Measurements from ENCODE around the gene ATXN2.

ATXN2 gene

GRCh38 chr12:111580119-111580425 is 19.0 kb downstream of the ATXN2 start:
- TF ChIP-seq TAF1 (IDR thresholded peaks at IDR 0.05; ENCODE audit: low read depth) (no peak), EGR1 (IDR thresholded peaks at IDR 0.05) (no peak), ZBTB7A (IDR thresholded peaks at IDR 0.05; ENCODE audit: low read depth) (no peak), TCF12 (IDR thresholded peaks at IDR 0.05; ENCODE audit: low read depth) (no peak), RAD21 (IDR thresholded peaks at IDR 0.05; ENCODE audit: low read depth) (no peak), FOXM1 (IDR thresholded peaks at IDR 0.05; ENCODE audit: borderline replicate concordance, low read depth) (no peak)

DNA sequence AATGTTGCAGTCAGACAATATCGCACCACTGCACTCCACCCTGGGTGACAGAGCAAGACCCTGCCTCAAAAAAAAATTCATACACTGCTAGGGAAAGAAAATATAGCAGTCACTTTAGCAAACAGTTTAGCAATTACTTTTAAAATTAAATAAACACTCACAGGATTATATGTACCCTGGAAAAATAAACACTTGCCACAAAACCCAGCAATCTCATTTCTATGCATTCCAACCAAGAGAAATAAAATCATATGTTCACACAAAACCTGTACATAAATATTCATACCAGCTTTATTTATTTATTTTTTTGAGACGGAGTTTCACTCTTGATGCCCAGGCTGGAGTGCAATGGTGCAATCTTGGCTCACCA is 20.2 kb downstream of the ATXN2 start:
- TF ChIP-seq TAF1 (IDR thresholded peaks at IDR 0.05; ENCODE audit: low read depth): no peak
- no peak for TF ChIP-seq CREB1 (IDR thresholded peaks at IDR 0.05; ENCODE audit: low read depth)
- no peak for TF ChIP-seq EGR1 (IDR thresholded peaks at IDR 0.05)
- TF ChIP-seq TCF12 (IDR thresholded peaks at IDR 0.05; ENCODE audit: low read depth): no peak
- no peak for TF ChIP-seq NFIC (IDR thresholded peaks at IDR 0.05)
- no peak for TF ChIP-seq MAX (IDR thresholded peaks at IDR 0.05)
- TF ChIP-seq FOXM1 (IDR thresholded peaks at IDR 0.05; ENCODE audit: borderline replicate concordance, low read depth): no peak
- no peak for TF ChIP-seq YY1 (IDR thresholded peaks at IDR 0.05; ENCODE audit: low read depth)
- TF ChIP-seq, protein P1, sequence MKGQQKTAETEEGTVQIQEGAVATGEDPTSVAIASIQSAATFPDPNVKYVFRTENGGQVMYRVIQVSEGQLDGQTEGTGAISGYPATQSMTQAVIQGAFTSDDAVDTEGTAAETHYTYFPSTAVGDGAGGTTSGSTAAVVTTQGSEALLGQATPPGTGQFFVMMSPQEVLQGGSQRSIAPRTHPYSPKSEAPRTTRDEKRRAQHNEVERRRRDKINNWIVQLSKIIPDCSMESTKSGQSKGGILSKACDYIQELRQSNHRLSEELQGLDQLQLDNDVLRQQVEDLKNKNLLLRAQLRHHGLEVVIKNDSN (IDR thresholded peaks at IDR 0.05): no peak
- no peak for TF ChIP-seq REST (IDR thresholded peaks at IDR 0.05; ENCODE audit: low read depth)
- TF ChIP-seq TEAD4 (IDR thresholded peaks at IDR 0.05): no peak
- TF ChIP-seq RAD21 (IDR thresholded peaks at IDR 0.05; ENCODE audit: low read depth): no peak
- TF ChIP-seq EP300 (IDR thresholded peaks at IDR 0.05; ENCODE audit: borderline replicate concordance): no peak
- TF ChIP-seq ZBTB7A (IDR thresholded peaks at IDR 0.05; ENCODE audit: low read depth): no peak
- TF ChIP-seq CEBPB (IDR thresholded peaks at IDR 0.05): no peak

GRCh38 chr12:111578276-111578970 is 20.7 kb downstream of the ATXN2 start:
- no peak for TF ChIP-seq TEAD4 (IDR thresholded peaks at IDR 0.05)
- TF ChIP-seq CEBPB (IDR thresholded peaks at IDR 0.05): no peak
- no peak for TF ChIP-seq REST (IDR thresholded peaks at IDR 0.05; ENCODE audit: low read depth)
- no peak for TF ChIP-seq ZBTB7A (IDR thresholded peaks at IDR 0.05; ENCODE audit: low read depth)
- no peak for TF ChIP-seq RAD21 (IDR thresholded peaks at IDR 0.05; ENCODE audit: low read depth)
- TF ChIP-seq TAF1 (IDR thresholded peaks at IDR 0.05; ENCODE audit: low read depth): no peak
- TF ChIP-seq FOXM1 (IDR thresholded peaks at IDR 0.05; ENCODE audit: borderline replicate concordance, low read depth): no peak
- no peak for TF ChIP-seq MAX (IDR thresholded peaks at IDR 0.05)
- TF ChIP-seq, protein P1 (IDR thresholded peaks at IDR 0.05): no peak
- TF ChIP-seq TCF12 (IDR thresholded peaks at IDR 0.05; ENCODE audit: low read depth): no peak
- no peak for TF ChIP-seq NFIC (IDR thresholded peaks at IDR 0.05)
- no peak for TF ChIP-seq YY1 (IDR thresholded peaks at IDR 0.05; ENCODE audit: low read depth)
- TF ChIP-seq EP300 (IDR thresholded peaks at IDR 0.05; ENCODE audit: borderline replicate concordance): no peak

- no peak for TF ChIP-seq CEBPB (IDR thresholded peaks at IDR 0.05)
- TF ChIP-seq, protein P1 (IDR thresholded peaks at IDR 0.05): no peak
- no peak for TF ChIP-seq TCF12 (IDR thresholded peaks at IDR 0.05; ENCODE audit: low read depth)
- TF ChIP-seq TEAD4 (IDR thresholded peaks at IDR 0.05): no peak
- no peak for TF ChIP-seq EP300 (IDR thresholded peaks at IDR 0.05; ENCODE audit: borderline replicate concordance)
- TF ChIP-seq MAX (IDR thresholded peaks at IDR 0.05): no peak
- TF ChIP-seq TAF1 (IDR thresholded peaks at IDR 0.05; ENCODE audit: low read depth): no peak
- TF ChIP-seq YY1 (IDR thresholded peaks at IDR 0.05; ENCODE audit: low read depth): no peak
- TF ChIP-seq REST (IDR thresholded peaks at IDR 0.05; ENCODE audit: low read depth): no peak
- no peak for TF ChIP-seq NFIC (IDR thresholded peaks at IDR 0.05)
Observed at GRCh38 chr12:111574797-111575443, 24.2 kb downstream of the ATXN2 start.

Data from Ishikawa (cell line).